GM18505 (cell line): ENCODE data around the gene ARID3A.

Source experiments
- ATAC-seq: cut with Tn5 transposase; IDR thresholded peaks from one replicate; pipeline ENCODE4 v1.9.1; 2021; ENCODE audit not compliant: unreplicated experiment
- POLR2A ChIP-seq: IDR thresholded peaks from 4 replicates; pipeline ENCODE4 v1.6.1; 2011; ENCODE audit warnings: borderline replicate concordance; ENCODE audit not compliant: insufficient read depth, insufficient read length; ENCODE audit errors: extremely low read depth

Gene ARID3A

GRCh38 chr19:939439-939838 is 13.6 kb downstream of the ARID3A start:
- TF ChIP-seq POLR2A, result no peak
- ATAC-seq, result no peak

- ATAC-seq, result no peak
- TF ChIP-seq POLR2A, result no peak
Measured at GRCh38 chr19:939922-940321, 14.1 kb downstream of the ARID3A start.

- peak; percentile 41 for ATAC-seq
- TF ChIP-seq POLR2A, result no peak
Measured at GRCh38 chr19:940591-941291, 14.9 kb downstream of the ARID3A start.

DNA sequence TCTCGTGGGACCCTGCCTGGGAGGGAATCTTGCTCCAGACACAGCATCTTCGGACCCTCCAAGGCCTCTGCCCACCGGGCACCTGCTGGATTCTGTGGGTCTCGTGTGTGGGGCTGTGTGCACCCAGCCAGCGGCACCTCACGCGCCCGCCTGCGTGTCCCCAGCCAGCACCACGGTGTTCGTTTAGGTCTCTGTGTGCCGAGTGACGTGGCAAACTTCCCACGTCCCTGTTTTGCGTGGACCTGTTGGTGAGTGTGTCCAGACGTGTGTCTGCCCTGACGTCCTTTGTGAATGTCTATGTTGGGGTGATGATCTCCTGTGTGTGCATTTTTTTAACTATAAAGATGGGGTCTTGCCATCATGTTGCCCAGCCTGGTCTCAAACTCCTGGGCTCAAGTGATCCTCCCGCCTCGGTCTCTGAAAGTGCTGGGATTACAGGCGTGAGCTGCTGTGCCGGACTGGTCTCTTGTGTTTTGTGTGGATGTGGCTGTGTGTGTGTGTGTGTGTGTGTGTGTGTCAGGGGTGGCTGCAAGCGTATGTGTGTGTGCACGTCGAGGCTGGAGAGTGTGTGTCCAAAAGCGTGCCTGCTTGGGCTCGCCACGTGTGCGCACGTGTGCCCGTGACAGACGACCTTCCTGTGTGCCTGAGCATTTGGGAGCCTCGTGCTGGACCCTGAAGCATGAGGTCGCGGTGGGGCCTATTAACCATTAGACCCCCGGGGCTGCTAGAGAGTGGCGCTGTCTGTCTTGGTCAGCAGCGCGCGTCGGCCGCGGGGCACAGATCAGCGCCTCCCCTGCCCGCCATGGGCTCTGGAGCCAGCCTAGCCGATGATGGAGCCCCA is 15.7 kb downstream of the ARID3A start:
- no peak for ATAC-seq
- peak; percentile 7 for TF ChIP-seq POLR2A

DNA sequence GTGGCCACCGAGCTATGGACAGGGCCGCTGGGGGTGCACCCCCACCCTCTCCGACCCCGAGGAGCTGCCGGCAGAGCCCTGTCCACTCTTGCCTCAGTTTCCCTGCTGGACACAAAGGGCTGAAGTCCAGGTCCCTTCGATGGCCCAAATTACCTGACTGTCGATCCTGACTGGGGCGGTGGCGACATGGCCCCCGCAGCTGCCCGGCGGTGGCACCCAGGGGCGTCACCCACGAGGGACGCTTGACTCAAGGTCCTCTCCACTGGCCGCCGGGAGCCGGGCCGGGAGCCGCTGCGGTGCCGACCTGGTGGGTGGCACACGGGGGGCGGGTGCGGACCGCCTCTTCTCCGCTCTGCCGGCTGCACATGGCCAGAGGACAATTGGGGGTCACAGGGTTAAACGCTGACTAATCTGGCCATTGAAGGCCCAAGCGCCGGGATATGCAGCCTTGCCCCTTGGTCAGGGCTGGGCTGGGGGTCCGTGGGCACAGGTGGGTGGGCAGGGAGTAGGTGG is 16.4 kb downstream of the ARID3A start:
- TF ChIP-seq POLR2A, result no peak
- ATAC-seq, result no peak

DNA sequence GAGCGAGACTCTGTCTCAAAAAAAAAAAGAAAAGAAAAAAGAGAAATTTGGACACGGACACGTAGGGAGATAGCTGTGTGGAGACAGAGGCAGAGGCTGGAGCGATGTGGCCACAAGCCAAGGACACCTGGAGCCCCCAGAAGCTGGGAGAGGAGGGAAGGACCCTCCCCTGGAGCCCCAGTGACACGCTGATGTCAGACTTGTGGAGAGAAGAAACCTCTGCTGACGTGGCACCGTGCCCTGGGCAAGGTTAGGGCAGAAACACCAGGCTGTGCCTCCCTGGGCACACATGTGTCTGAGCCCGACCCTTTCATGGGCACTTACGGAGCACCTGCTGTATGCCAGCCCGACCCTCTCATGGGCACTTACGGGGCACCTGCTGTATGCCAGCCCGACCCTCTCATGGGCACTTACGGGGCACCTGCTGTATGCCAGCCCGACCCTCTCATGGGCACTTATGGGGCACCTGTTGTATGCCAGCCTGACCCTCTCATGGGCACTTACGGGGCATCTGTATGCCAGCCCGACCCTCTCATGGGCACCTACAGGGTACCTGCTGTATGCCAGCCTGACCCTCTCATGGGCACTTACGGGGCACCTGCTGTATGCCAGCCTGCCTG is 17.8 kb downstream of the ARID3A start:
- no peak for ATAC-seq
- TF ChIP-seq POLR2A, result no peak

DNA sequence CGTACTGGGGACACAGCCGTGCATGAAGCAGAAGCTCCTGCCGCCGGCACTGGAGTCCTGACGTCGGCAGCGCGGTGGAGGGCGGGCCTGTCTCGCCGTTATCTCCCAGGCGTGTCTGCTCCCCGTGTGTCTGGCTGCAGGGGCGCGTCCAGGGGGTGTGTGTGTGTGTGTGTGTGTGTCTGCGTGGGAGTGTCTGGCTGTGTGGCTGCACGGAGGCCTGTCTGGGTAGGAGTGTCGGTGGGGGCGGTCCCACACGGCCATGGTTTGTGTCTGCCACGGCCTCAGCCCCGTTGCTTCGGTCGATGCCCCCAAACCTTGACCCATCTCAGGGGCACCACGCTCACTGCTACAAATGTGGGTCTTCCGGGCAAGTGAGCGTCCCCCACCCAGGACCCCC is 18.3 kb downstream of the ARID3A start:
- TF ChIP-seq POLR2A, result no peak
- ATAC-seq, result no peak

DNA sequence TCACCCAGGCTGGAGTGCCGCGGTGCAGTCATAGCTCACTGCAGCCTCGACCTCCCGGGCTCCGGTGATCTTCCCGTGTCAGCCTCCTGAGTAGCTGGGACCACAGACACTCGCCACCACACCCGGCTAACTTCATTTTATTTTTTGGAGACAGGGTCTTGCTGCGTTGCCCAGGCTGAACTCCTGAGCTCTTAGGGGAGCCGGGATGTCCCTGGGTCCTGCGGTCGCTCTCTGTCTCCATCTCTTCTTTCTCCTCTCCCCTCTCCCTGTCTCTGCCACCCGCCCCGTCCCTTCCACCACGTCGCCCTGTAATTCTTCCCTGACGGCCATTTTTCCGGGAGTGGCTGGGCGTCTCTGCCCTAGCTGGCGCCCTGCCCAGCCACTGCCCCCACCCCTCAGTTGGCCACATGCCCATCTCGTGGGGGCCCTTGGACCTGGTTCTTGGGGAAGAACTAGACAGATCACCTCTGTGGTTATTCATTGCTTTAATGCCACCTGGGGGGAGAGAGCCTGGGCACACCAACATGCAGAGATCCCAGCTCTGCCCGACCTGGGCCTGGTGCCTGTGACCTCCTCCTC is 18.9 kb downstream of the ARID3A start:
- no peak for TF ChIP-seq POLR2A
- ATAC-seq, result no peak

- no peak for ATAC-seq
Measured at GRCh38 chr19:945401-946252, 19.8 kb downstream of the ARID3A start.

DNA sequence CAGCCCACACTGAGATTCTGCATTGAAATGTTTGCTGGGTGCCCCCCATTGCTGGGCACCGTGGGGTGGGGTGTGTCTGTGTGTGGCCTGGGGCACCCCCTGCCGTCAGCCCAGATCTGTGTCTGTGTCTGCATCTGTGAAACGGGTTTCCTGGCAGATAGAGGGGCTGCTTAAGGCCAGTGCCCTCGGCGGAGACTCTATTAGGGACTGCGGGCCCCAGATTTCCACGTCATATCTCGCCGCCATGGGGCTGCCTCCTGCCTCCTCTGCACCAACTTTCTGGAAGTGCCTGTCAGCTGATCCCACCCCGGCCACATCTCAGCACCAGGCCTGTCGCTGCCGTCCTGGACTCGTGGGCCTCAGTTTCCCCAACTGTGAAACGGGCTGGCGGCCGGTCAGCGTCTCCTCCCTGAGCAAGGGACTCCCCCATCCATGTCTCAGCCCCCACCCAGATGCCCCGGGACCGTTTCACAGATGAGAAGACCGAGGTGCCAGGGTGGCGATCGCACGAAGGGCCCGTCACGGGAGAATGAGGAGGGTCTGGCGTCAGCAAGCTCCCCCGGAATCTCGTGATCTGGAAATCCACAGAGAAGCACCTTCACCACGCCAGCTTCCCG is 21.4 kb downstream of the ARID3A start:
- no peak for TF ChIP-seq POLR2A
- ATAC-seq, result peak; percentile 11

More at GRCh38 chr19:945401-946252, 19.8 kb downstream of the ARID3A start:
- no peak for TF ChIP-seq POLR2A

DNA sequence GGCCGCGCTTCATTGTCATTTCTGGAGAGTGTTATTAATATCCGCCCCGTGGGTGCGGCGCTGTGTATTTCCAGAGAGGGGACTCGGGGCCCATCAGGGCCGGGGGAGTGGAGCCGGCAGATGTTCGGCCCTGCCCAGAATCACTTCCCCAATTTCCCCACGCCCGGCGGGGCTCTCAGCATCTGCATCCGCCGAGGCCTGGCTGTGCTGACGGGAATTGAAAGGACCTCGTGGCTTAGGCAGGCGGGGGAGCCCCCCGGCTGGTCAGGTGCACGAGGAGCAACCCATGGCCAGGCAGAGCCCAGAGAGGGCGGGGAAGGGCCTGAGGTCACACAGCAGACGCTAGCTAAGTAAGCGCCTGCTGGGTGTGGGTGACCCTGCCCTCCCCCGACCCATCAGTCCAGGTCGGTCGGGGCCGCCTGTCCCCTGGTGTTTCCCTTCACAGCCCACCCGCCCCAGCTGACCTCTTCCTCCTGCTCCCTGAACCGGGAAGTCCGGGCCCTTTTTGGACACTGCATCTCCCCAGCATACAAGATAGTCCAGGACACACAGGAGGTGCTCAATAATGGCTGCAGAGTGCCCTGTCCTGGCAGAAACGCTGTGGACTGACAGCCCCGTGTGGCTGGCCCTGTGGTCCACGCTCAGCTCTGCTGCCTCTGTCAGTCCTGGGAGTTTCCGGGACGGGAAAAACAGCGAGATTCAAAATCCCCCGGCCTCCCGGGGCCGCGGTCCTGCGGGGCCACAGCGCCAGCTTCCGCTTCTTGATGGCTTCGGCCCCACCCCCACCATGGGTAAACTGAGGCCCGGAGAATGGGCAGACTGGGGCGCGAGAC is 22.1 kb downstream of the ARID3A start:
- ATAC-seq, result peak; percentile 47
- peak; percentile 36 for TF ChIP-seq POLR2A

DNA sequence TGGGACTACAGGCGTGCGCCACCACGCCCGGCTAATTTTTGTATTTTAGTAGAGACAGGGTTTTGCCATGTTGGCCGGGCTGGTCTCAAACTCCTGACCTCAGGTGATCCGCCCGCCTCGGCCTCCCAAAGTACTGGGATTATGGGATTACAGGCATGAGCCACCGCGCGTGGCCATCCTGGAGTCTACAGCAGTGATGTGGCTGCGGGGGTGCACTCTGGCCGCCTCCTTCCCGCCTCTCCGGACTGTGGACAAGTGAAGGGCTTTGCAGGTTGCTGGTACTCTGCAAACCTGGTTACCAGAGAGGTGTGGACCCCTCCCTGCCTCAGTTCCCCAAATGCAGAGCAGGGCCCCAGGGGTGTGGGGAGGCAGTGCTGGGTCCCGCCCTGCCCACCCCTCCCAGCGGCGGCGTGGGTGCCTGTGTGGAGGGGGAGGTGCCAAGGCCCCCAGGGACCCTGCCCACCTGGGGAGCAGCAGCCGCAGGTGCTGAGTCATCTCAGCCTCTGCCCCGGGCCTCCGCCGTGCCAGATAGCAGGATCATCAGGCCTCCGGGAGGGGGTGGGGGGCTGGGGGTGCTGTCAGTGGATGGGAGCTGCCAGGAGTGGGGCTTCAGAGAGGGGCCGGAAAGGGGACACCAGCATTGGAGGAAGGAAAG is 23.1 kb downstream of the ARID3A start:
- ATAC-seq, result no peak
- TF ChIP-seq POLR2A, result no peak
